Measurements from ENCODE around the gene FOXP1. TPM values are rescaled to one million over a fixed set of nuclear protein-coding genes. Genes with fewer than 3 reads are reported as not detected.
A peak's percentile ranks its signal among the peaks of the same experiment; 100 is the strongest.

The FOXP1 gene
- total and polyA plus RNA-seq, 2 of the 13 experiments (the other 11 are each of a cell fraction or from before 2014, with no cell fraction given), result 40.4 to 59.0 TPM

GRCh38 chr3:70916375-70917055 lies 667.0 kb downstream of the FOXP1 start (continued):
- no peak for TF ChIP-seq SOX6 (IDR thresholded peaks at IDR 0.05)
- TF ChIP-seq SOX6 (CRISPR knock-in tag; IDR thresholded peaks at IDR 0.05), result peak; percentile 29; the same call in 1 of the 2 replicates
- peak; percentile 56; the same call in 1 of the 2 replicates for TF ChIP-seq RAD51 (IDR thresholded peaks at IDR 0.05; ENCODE audit: borderline replicate concordance)
- no peak for TF ChIP-seq MXD1 (CRISPR knock-in tag; IDR thresholded peaks at IDR 0.05)
- TF ChIP-seq PHB2 (IDR thresholded peaks at IDR 0.05; ENCODE audit: partially characterized antibody), result no peak
- peak; percentile 33; the same call in 1 of the 2 replicates for TF ChIP-seq PAXIP1 (CRISPR knock-in tag; conservative IDR thresholded peaks at IDR 0.05)
- TF ChIP-seq ZNF629 (CRISPR knock-in tag; conservative IDR thresholded peaks at IDR 0.05), result peak; percentile 64
- TF ChIP-seq ZBTB20 (CRISPR knock-in tag; IDR thresholded peaks at IDR 0.05; ENCODE audit: borderline replicate concordance, low read depth), result peak; percentile 89; the same call in 1 of the 2 replicates
- peak; percentile 21; the same call in 1 of the 2 replicates for TF ChIP-seq SAP130 (CRISPR knock-in tag; IDR thresholded peaks at IDR 0.05; ENCODE audit: low read depth)
- no peak for TF ChIP-seq PRDM15 (CRISPR knock-in tag; IDR thresholded peaks at IDR 0.05)
